ENCODE measurements around the gene AKR1B15. TPM values are rescaled to one million over a fixed set of nuclear protein-coding genes. Genes with fewer than 3 reads are reported as not detected.

The AKR1B15 gene
- total and polyA plus RNA-seq, 12 donors, result not detected

DNA sequence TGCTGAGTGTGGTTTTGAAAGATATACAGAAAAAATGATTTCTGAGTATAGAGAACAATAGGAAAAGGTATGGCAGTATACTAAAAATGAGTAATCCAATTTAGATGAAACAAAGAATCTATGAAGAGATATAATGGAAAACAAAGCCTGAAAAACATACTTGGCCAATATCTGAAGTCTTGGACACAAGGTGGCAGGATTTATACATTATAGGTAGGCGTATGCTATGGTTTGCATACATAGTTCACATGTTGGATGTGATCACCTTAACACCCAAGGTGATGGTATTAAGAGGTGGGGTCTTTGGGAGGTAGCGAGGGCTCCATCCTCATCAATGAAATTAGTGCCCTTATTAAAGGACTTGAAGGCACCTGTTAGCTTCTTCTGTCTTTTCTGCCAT, 63.3 kb downstream of the AKR1B15 start:
- Histone ChIP-seq H3K4me1 (peaks cover 0 to 16% (median 2%) of the 10 kb centered on the region in 9 donors), H3K4me3 (no peak overlapping the region), H3K27me3 (peaks cover 0 to 1% (median 0%) of the 10 kb centered on the region in 7 donors), H3K36me3 (no peaks in the 10 kb centered on the region), H3K9me3 (no peaks in the 10 kb centered on the region), H3K27ac (no peak overlapping the region)
- DNase-seq (no peak), ATAC-seq (no peak)
- 91 to 94% methylated on average over 2 of the region's 2 CpGs for WGBS, 2 donors
- intact Hi-C loops (cut with DNase I), result no loop called here
- TF ChIP-seq, protein P1, sequence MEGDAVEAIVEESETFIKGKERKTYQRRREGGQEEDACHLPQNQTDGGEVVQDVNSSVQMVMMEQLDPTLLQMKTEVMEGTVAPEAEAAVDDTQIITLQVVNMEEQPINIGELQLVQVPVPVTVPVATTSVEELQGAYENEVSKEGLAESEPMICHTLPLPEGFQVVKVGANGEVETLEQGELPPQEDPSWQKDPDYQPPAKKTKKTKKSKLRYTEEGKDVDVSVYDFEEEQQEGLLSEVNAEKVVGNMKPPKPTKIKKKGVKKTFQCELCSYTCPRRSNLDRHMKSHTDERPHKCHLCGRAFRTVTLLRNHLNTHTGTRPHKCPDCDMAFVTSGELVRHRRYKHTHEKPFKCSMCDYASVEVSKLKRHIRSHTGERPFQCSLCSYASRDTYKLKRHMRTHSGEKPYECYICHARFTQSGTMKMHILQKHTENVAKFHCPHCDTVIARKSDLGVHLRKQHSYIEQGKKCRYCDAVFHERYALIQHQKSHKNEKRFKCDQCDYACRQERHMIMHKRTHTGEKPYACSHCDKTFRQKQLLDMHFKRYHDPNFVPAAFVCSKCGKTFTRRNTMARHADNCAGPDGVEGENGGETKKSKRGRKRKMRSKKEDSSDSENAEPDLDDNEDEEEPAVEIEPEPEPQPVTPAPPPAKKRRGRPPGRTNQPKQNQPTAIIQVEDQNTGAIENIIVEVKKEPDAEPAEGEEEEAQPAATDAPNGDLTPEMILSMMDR (IDR thresholded peaks at IDR 0.05), result no peak

DNA sequence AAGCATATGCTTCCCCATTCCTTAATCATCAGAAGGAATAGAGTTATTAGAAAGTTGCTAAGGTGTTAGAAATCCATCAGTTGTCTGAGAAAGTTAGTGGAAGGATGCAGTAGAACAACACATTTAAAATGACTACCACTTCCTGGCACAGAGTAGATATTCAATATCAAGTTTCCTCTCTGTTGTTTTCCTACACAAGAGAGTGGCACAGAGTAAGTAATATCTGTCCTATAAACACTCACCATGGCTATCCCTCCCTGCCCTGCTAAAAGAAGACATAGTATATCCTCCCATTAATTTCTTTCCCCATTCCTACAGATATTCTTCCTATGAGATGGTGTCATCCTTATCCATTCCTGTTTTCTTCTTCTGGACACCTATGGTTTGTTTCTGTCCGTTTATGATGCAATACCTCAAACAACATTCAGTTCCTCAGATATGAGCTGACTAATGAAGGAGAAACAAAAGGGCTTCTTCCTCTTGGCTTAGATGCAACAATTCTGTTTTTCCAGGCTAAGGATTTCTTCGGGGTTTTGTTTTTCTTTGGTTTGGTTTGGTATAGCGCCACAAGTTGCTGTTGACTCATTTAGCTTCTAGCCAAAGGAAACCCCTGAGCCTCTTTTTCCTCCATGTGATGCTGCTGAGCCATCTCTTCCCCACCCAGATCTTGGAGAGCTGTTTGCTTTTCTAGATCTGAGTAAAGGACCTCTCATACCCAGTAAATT, 64.9 kb downstream of the AKR1B15 start:
- TF ChIP-seq, protein P1 (IDR thresholded peaks at IDR 0.05), result no peak
- peaks cover 0 to 20% (median 2%) of the 10 kb centered on the region in 9 donors for H3K4me1 ChIP-seq
- peak overlapping the region in 4 of 10 donors; percentile 15 to 66 (median 21) for H3K27ac ChIP-seq
- ATAC-seq (peak; percentile 44 to 89 (median 81)), DNase-seq (peak in 1 of 2 donors; percentile 38)
- H3K9me3 ChIP-seq, result no peaks in the 10 kb centered on the region
- WGBS, 2 donors, result 32 to 53% methylated on average over 3 of the region's 3 CpGs
- no peaks in the 10 kb centered on the region for H3K36me3 ChIP-seq
- no peaks in the 10 kb centered on the region for H3K27me3 ChIP-seq
- no peak overlapping the region for H3K4me3 ChIP-seq
- intact Hi-C loops (cut with DNase I), result no loop called here

DNA sequence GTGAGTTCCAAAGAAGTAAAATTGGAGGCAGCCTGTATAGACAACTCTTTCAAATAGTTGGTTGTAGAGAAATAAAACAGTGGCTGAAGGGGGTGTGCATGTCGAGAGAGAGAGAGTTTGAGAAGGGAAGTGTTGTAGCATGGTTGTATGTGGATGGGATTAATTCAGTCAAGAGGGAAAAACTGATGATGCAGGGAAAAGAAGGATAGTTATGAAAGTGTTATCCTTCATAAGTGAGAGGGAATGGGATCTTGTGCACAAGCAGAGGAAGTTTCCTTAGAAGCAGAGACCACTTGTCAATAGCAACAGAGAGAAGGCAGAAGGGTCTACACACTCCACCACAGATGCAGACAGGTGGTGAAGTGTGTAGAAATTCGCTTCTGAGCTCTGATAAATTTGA, 67.7 kb downstream of the AKR1B15 start:
- Histone ChIP-seq H3K4me3 (no peak overlapping the region), H3K9me3 (no peaks in the 10 kb centered on the region), H3K27me3 (no peaks in the 10 kb centered on the region), H3K4me1 (peaks cover 0 to 40% (median 2%) of the 10 kb centered on the region in 9 donors), H3K27ac (no peak overlapping the region), H3K36me3 (no peaks in the 10 kb centered on the region)
- DNase-seq (no peak), ATAC-seq (no peak)
- TF ChIP-seq, protein P1 (IDR thresholded peaks at IDR 0.05), result no peak
- intact Hi-C loops (cut with DNase I), result no loop called here
- WGBS, 2 donors, result 83 to 85% methylated on average over 2 of the region's 2 CpGs

DNA sequence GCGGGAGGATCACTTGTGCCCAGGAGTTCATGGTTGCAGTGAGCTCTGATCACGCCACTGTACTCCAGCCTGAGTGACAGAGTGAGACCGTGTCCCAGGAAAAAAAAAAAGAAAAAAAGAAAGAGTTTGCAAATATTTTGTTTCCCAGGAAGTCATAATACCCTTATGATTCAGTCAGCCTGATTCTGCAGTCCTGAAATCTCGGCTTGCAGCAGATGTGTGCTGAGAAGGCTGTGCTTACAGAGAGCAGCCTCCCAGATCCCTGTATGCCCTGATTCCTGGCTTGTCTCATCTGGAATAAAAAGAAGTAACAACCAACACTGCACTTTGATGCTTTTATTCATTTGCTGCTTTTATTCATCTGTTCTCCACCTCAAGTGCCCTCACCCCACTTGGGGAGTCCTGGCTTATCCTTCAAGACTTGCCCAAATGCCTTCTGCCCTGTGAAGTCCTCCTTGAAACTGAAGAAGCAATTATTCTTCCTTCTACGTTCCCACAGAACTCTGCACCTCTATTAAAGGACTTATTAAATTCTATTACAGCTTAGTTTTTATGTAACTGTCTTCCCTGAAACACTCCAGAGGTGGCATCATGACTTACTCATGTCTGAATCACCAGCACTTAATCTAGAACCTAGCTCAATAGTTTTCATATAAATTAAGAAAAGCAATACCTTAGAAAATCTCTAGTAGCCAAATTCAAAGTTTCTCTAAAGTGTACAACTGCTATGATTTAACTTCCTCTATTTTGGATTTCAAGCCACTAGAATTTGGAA, 70.0 kb downstream of the AKR1B15 start:
- Histone ChIP-seq H3K4me3 (no peak overlapping the region), H3K27me3 (peaks cover 0 to 9% (median 5%) of the 10 kb centered on the region in 7 donors), H3K36me3 (no peaks in the 10 kb centered on the region), H3K9me3 (no peaks in the 10 kb centered on the region), H3K27ac (peak overlapping the region in 1 of 10 donors; percentile 34), H3K4me1 (peaks cover 0 to 31% (median 0%) of the 10 kb centered on the region in 9 donors)
- DNase-seq (no peak), ATAC-seq (no peak)
- WGBS, 2 donors, result 47 to 60% methylated on average over 5 of the region's 5 CpGs
- intact Hi-C loops (cut with DNase I), result no loop called here
- TF ChIP-seq, protein P1 (IDR thresholded peaks at IDR 0.05), result no peak
